Heart right ventricle (tissue), 16 donors: ENCODE results near the gene CCDC51. TPM values are rescaled to one million over a fixed set of nuclear protein-coding genes. Genes with fewer than 3 reads are reported as not detected.

Source experiments
- ATAC-seq, 8 donors: fragments of 200-7000 bp; cut with Tn5 transposase; one replicate each; pipeline ENCODE4 v1.9.1; 2020; ENCODE audit warnings: mild to moderate bottlenecking in 8 of 8, moderate library complexity in 8 of 8, moderate number of reproducible peaks in 1 of 8
- DNase-seq, 2 donors: peaks; one replicate each; pipeline ENCODE4 v3.0.0-alpha.2; 2020
- H3K27ac ChIP-seq, 10 donors: fragments of 200-600 bp; sonication (generic) in 2 of 10; one replicate each; pipeline versions ENCODE4 v1.5.0 to v1.8.0; 2020 to 2022; ENCODE audit warnings: mild to moderate bottlenecking in 3 of 10
- H3K27me3 ChIP-seq, 7 donors: fragments of 200-600 bp; one replicate each; pipeline ENCODE4 v1.8.0; 2021 to 2022; ENCODE audit warnings: mild to moderate bottlenecking in 2 of 7
- H3K36me3 ChIP-seq, 9 donors: fragments of 200-600 bp; sonication (generic) in 1 of 9; one replicate each; pipeline versions ENCODE4 v1.5.0 to v1.8.0; 2020 to 2022; ENCODE audit warnings: mild to moderate bottlenecking in 2 of 9
- H3K4me1 ChIP-seq, 9 donors: fragments of 200-600 bp; sonication (generic) in 1 of 9; one replicate each; pipeline versions ENCODE4 v1.5.0 to v1.8.0; 2020 to 2022; ENCODE audit warnings: mild to moderate bottlenecking in 4 of 9
- H3K4me3 ChIP-seq, 10 donors: fragments of 200-600 bp; sonication (generic) in 2 of 10; one replicate each; pipeline versions ENCODE4 v1.5.0 to v1.8.0; 2020 to 2022; ENCODE audit warnings: mild to moderate bottlenecking in 7 of 10, moderate library complexity in 2 of 10
- H3K9me3 ChIP-seq, 11 donors: fragments of 200-600 bp in 10 of 11; sonication (generic) in 2 of 11; one replicate each; pipeline versions ENCODE4 v1.5.0 to v1.8.0; 2013 to 2022; ENCODE audit warnings: mild to moderate bottlenecking in 2 of 11, control low read depth in 1 of 11, moderate library complexity in 1 of 11
- CTCF ChIP-seq, 9 donors: fragments of 200-600 bp; sonication (generic) in 2 of 9; IDR thresholded peaks; one replicate each; pipeline versions ENCODE4 v1.5.0 to v1.8.0; 2021 to 2022; ENCODE audit warnings: antibody characterized with exemption in 9 of 9, mild to moderate bottlenecking in 5 of 9, moderate library complexity in 1 of 9
- WGBS, 2 donors: extraction: QIAGEN DNeasy Blood & Tissue Kit; methylation state at CpG; one replicate each; pipeline ENCODE4 v1.1.7; 2013; ENCODE audit warnings: inconsistent platforms in 1 of 2; 5-methylcytosine and 5-hydroxymethylcytosine counted together
- intact Hi-C, 10 donors: fragments of 100-400 bp; cut with DNase I; formaldehyde crosslinking; loops; one replicate each; pipeline versions ENCODE4 v1.11.1 to v1.14.2; 2022
- polyA plus RNA-seq, 2 donors: library from polyadenylated mRNA; stranded (reverse); fragments of 200-250 nt; gene quantifications; one replicate each; pipeline ENCODE4 v1.2.3, GENCODE V29; 2013
- total RNA-seq, 10 donors: library from RNA; stranded (reverse); fragmentation: NEBNext Ultra II Directional in 3 of 10; extraction: Animal tissue kit (Norgen Biotek cat#: 25700) in 3 of 10; gene quantifications; one replicate each; pipeline versions ENCODE4 v1.2.1 to v1.2.4, GENCODE V29; 2021 to 2023
- donor health status: Arrhythmogenic right ventricular cardiomyopathy.
- donor health status: ischemic (EF 13 %, LVEDD 7.1; RV severe dilation, severe dysfunction).
- donor health status: healthy with polysubstance abuse.
- donor health status: DM: no; HTN: yes; CAD: no.
- donor health status: DM: no; HTN: no; CAD: no.
- donor health status: ischemic (EF 25% LVEDD 6.9; RV normal size, moderate dysfunction).
- donor health status: ischemic (EF 25% LVEDD 5.7; RV mildly dilated, moderate dysfunction).
- donor health status: healthy.
- donor health status: DM: yes; HTN: yes; CAD: no.
- donor health status: Ischemic cardiomyopathy.
- donor health status: ischemic (EF 35%, LVEDD 5.7; RV mildly dilated, moderate dysfunction).
- donor health status: nonischemic (EF 11% LVEDD 7.7; RV severe dilation, severe dysfunction).
- donor health status: DM: yes; HTN: yes; CAD: no.
- donor health status: PGD.
- donor health status: ischemic (EF 29% LVEDD 5.4; RV normal size, mild dysfunction).
- donor health status: nonischemic (EF 23%, LVEDD 6.1; RV moderate dilation, normal function).

Gene CCDC51
- total and polyA plus RNA-seq, 12 donors: 4.7 to 14.3 (median 11.5) TPM

- no peak overlapping the region for H3K4me3 ChIP-seq
- H3K9me3 ChIP-seq: no peaks in the 10 kb centered on the region
- peaks cover 0 to 32% (median 10%) of the 10 kb centered on the region in 9 donors for H3K36me3 ChIP-seq
- H3K27ac ChIP-seq: no peak overlapping the region
- intact Hi-C loops: loop anchor here in 2 of 10 donors (5.0 to 10.0 kb wide), 2 partner anchors 160 to 238 kb away; no protein-coding TSS in a partner anchor
- no peak for TF ChIP-seq CTCF (IDR thresholded peaks at IDR 0.05)
- ATAC-seq: no peak
- H3K4me1 ChIP-seq: peaks cover 12 to 33% (median 21%) of the 10 kb centered on the region in 9 donors
- 84% methylated on average over 16 of the region's 16 CpGs for WGBS, 2 donors
- peaks cover 0 to 10% (median 0%) of the 10 kb centered on the region in 7 donors for H3K27me3 ChIP-seq
- DNase-seq: no peak
These were observed 7.2 kb downstream of the CCDC51 start for GRCh38 chr3:48432411-48433371.

DNA sequence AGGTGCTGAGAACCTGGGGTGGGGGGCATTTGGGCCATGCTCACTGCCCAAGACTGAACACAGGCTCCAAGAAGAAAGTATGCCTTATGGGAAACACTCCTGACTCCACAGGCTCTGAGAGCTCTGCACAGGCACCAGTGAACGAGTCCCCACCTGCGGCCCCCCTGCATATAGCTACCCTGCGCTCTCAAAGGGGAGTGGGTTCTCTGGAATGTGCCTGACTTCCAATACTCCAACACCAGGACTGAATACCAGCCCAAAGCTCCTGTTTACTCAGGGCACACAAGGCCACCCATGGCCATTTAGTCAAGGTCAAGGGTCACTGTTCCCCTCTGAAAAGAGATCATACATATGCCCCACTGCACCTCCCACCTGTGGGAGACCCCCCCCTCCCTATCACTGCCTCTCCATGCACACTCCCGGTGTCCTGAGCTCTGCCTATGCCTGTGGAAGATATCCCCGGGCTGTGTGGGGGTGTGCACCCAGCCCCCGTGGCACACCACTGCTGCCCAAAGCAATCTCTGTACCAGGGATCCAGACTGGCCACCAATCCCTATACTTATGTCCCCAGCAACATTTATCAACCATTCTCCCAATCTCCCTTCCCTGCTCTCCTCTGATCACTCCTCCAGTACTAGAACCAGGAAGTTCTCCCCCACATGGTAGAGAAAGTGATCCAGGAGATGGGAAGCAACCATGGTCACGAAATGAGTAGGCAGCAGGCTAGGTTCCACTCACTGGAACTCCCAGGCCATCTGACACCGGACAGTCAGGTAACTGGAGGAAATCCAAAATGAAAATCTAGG lies 8.5 kb downstream of the CCDC51 start:
- TF ChIP-seq CTCF (IDR thresholded peaks at IDR 0.05): no peak
- peaks cover 16 to 45% (median 33%) of the 10 kb centered on the region in 9 donors for H3K4me1 ChIP-seq
- H3K27ac ChIP-seq: no peak overlapping the region
- ATAC-seq (no peak), DNase-seq (no peak)
- no peak overlapping the region for H3K4me3 ChIP-seq
- peaks cover 0 to 10% (median 0%) of the 10 kb centered on the region in 7 donors for H3K27me3 ChIP-seq
- H3K36me3 ChIP-seq: peaks cover 0 to 32% (median 10%) of the 10 kb centered on the region in 9 donors
- no peaks in the 10 kb centered on the region for H3K9me3 ChIP-seq
- 84 to 88% methylated on average over 8 of the region's 8 CpGs for WGBS, 2 donors
- intact Hi-C loops: loop anchor here in 2 of 10 donors (5.0 to 10.0 kb wide), 2 partner anchors 159 to 237 kb away; no protein-coding TSS in a partner anchor

GRCh38 chr3:48430708-48431101 lies 9.2 kb downstream of the CCDC51 start:
- peaks cover 21 to 45% (median 40%) of the 10 kb centered on the region in 9 donors for H3K4me1 ChIP-seq
- DNase-seq: no peak

More at GRCh38 chr3:48430708-48431101, 9.2 kb downstream of the CCDC51 start:
- Histone ChIP-seq H3K27ac (no peak overlapping the region), H3K4me3 (no peak overlapping the region), H3K27me3 (peaks cover 0 to 10% (median 0%) of the 10 kb centered on the region in 7 donors), H3K36me3 (peaks cover 0 to 32% (median 10%) of the 10 kb centered on the region in 9 donors), H3K9me3 (no peaks in the 10 kb centered on the region)
- TF ChIP-seq CTCF (IDR thresholded peaks at IDR 0.05): no peak
- ATAC-seq: no peak
- 83 to 100% methylated on average over 1 of the region's 1 CpG for WGBS, 2 donors
- intact Hi-C loops: loop anchor here in 2 of 10 donors (5.0 to 10.0 kb wide), 2 partner anchors 158 to 236 kb away; no protein-coding TSS in a partner anchor
